GM12878 (cell line): ENCODE results near the gene COQ4. TPM values are rescaled to one million over a fixed set of nuclear protein-coding genes. Genes with fewer than 3 reads are reported as not detected.

ENCODE experiments used
- CEBPZ ChIP-seq: fragments of 150-350 bp; IDR thresholded peaks from 2 replicates; pipeline ENCODE4 v1.6.1; 2016; ENCODE audit warnings: low read depth, low read length
- CTCF ChIP-seq, 3 experiments: IDR thresholded peaks in 2 of 3; conservative IDR thresholded peaks in 1 of 3; 2 replicates each; pipeline ENCODE4 v1.5.1; 2011; ENCODE audit warnings: low read depth in 3 of 3, low read length in 3 of 3, mild to moderate bottlenecking in 3 of 3, control low read depth in 2 of 3, moderate library complexity in 2 of 3, inconsistent platforms in 1 of 3, mixed read lengths in 1 of 3; ENCODE audit not compliant: control insufficient read depth in 2 of 3, insufficient read depth in 1 of 3; ENCODE audit errors: extremely low read depth in 1 of 3
- EGR1 ChIP-seq, 2 experiments: IDR thresholded peaks; 1 replicate in 1 of 2; 2 replicates in 1 of 2; pipeline ENCODE4 v1.6.1; 2011 to 2012; ENCODE audit warnings: low read depth in 2 of 2, low read length in 2 of 2, borderline replicate concordance in 1 of 2, mild to moderate bottlenecking in 1 of 2, moderate library complexity in 1 of 2
- EP300 ChIP-seq, 2 experiments: fragments of 150-350 bp in 1 of 2; IDR thresholded peaks; 2 replicates each; pipeline ENCODE4 v1.6.1; 2011 to 2012; ENCODE audit warnings: low read depth in 2 of 2, low read length in 2 of 2, borderline replicate concordance in 1 of 2, improper control_type of control experiment in 1 of 2, inconsistent platforms in 1 of 2; ENCODE audit not compliant: control insufficient read depth in 1 of 2
- GATAD2B ChIP-seq: fragments of 450-650 bp; conservative IDR thresholded peaks from 2 replicates; pipeline ENCODE4 v1.6.1; 2017; ENCODE audit warnings: low read depth, mild to moderate bottlenecking, moderate library complexity
- MYC ChIP-seq: IDR thresholded peaks from 2 replicates; pipeline ENCODE4 v1.6.1; 2011; ENCODE audit warnings: mild to moderate bottlenecking, low read length, moderate library complexity, inconsistent platforms; ENCODE audit not compliant: insufficient read depth, insufficient replicate concordance, insufficient read length, severe bottlenecking
- NBN ChIP-seq: fragments of 450-650 bp; IDR thresholded peaks from 2 replicates; pipeline ENCODE4 v1.6.1; 2016
- NR2F1 ChIP-seq: fragments of 450-650 bp; conservative IDR thresholded peaks from 2 replicates; pipeline ENCODE4 v1.6.1; 2017; ENCODE audit warnings: mild to moderate bottlenecking
- PKNOX1 ChIP-seq: fragments of 450-650 bp; IDR thresholded peaks from 2 replicates; pipeline ENCODE4 v1.6.1; 2016; ENCODE audit warnings: mild to moderate bottlenecking
- PRDM15 ChIP-seq: fragments of 450-650 bp; formaldehyde crosslinking; IDR thresholded peaks from 2 replicates; pipeline ENCODE4 v1.4.0; 2020; ENCODE audit warnings: mild to moderate bottlenecking, moderate library complexity
- SKIL ChIP-seq: fragments of 450-650 bp; IDR thresholded peaks from 2 replicates; pipeline ENCODE4 v1.6.1; 2017; ENCODE audit warnings: mild to moderate bottlenecking, low read depth, inconsistent platforms; ENCODE audit not compliant: poor library complexity, severe bottlenecking
- ZBED1 ChIP-seq: IDR thresholded peaks from 2 replicates; pipeline ENCODE4 v1.6.1; 2016; ENCODE audit warnings: borderline replicate concordance
- polyA plus RNA-seq, 11 experiments: library from polyadenylated mRNA; depleted of rRNA in 4 of 11; unstranded in 6 of 11; stranded (reverse) in 5 of 11; fragments of >200 nt; fragmentation: Nextera tagmentation in 4 of 11; fragmentation: Illumina TruSeq in 1 of 11; extraction: Ambion mirVana in 4 of 11; extraction: Trizol in 1 of 11; gene quantifications; 1 replicate in 1 of 11; 2 replicates in 10 of 11; pipeline versions ENCODE4 v1.2.1 to v1.2.3, GENCODE V29; 2011 to 2016; ENCODE audit warnings: inconsistent platforms in 2 of 11, missing spikeins in 2 of 11, low read depth in 1 of 11
- total RNA-seq, 4 experiments: library from RNA; depleted of rRNA in 3 of 4; stranded (reverse); fragments of >200 nt in 3 of 4; fragmentation: Illumina TruSeq in 1 of 4; extraction: Trizol in 1 of 4; gene quantifications; 2 replicates each; pipeline versions ENCODE4 v1.2.1 to v1.2.3, GENCODE V29; 2013 to 2021

The COQ4 gene
- total and polyA plus RNA-seq, 10 of the 15 experiments (the other 5 are each of a cell fraction or from before 2014, with no cell fraction given), result 3.8 to 64.1 (median 38.6) TPM

- TF ChIP-seq PRDM15 (CRISPR knock-in tag) (no peak), ZBED1 (no peak), EP300 (IDR thresholded peaks at IDR 0.05; ENCODE audit: borderline replicate concordance in 1 of 2, control insufficient read depth in 1 of 2, low read depth in 2 of 2, low read length in 2 of 2) (no peak), EGR1 (IDR thresholded peaks at IDR 0.05; ENCODE audit: borderline replicate concordance in 1 of 2, low read depth in 2 of 2, low read length in 2 of 2) (peak; percentile 72 to 79; a peak in 2 of 3 replicates), CTCF (IDR thresholded peaks at IDR 0.05 in 2 of 3, conservative IDR thresholded peaks at IDR 0.05 in 1 of 3; ENCODE audit: control insufficient read depth in 2 of 3, extremely low read depth in 1 of 3, insufficient read depth in 1 of 3, low read depth in 3 of 3, low read length in 3 of 3) (no peak), GATAD2B (peak; percentile 66; the same call in 1 of the 2 replicates), NR2F1 (peak; percentile 38), MYC (peak; percentile 81), NBN (peak; percentile 100), SKIL (peak; percentile 36), CEBPZ (no peak; the same call in 1 of the 2 replicates), PKNOX1 (peak; percentile 65; the same call in 1 of the 2 replicates)
Measured at GRCh38 chr9:128322404-128323211, at the start of gene COQ4, which contains the start of gene TRUB2 (continued).
